OCI-LY3 (cell line): ENCODE measurements around the gene GSTM3.

Source experiments
- CTCF ChIP-seq: fragments of 200-600, 300-600 bp; sonication (generic); IDR thresholded peaks from 2 replicates; pipeline ENCODE4 v1.5.1; 2014; ENCODE audit warnings: antibody characterized with exemption, low read length, low read depth
- EZH2phosphoT487 ChIP-seq: fragments of 200-600 bp; shearing (Covaris generic); IDR thresholded peaks from 2 replicates; pipeline ENCODE4 v1.6.1; 2018; ENCODE audit warnings: antibody characterized with exemption, mixed run types, low read depth

GRCh38 chr1:109759513-109760334 lies 18.9 kb upstream of the GSTM3 start:
- TF ChIP-seq CTCF (no peak), EZH2phosphoT487 (no peak)
